Fibroblast of lung (primary cell): ENCODE results near the gene FXYD4.

Experiments
- CTCF ChIP-seq, 2 donors: IDR thresholded peaks in 1 of 2; conservative IDR thresholded peaks in 1 of 2; 1 replicate in 1 of 2; 2 replicates in 1 of 2; pipeline ENCODE4 v1.5.1; 2011 to 2012; ENCODE audit warnings: low read length in 2 of 2, control low read depth in 1 of 2, inconsistent platforms in 1 of 2, low read depth in 1 of 2, mild to moderate bottlenecking in 1 of 2
- EZH2 ChIP-seq: IDR thresholded peaks from 2 replicates; pipeline ENCODE4 v1.5.1; 2012; ENCODE audit warnings: low read length, control low read depth, mild to moderate bottlenecking; ENCODE audit errors: missing control alignments

DNA sequence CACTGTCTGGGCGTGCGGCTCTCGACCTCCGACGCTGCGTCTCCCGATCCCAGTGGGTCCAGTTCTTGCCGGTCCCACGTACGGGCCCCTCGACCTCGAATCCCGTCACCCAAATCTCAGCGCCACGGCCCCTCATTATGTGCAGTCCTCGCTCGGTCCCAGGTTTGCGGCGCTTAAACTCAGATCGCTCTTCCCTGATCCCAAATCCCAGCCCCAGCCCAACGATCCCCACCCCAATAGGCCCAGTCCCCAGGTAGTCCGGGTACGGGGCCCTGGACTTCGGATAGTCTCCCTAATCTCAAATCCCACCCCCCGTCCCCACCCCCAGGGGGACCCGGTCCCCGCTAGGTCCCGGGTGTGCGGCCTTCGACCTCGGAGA is 36.9 kb downstream of the FXYD4 start:
- no peak for TF ChIP-seq CTCF (conservative IDR thresholded peaks at IDR 0.05 in 1 of 2, IDR thresholded peaks at IDR 0.05 in 1 of 2; ENCODE audit: low read depth in 1 of 2, low read length in 2 of 2)
- TF ChIP-seq EZH2 = no peak
